GM12878 (cell line): ENCODE measurements around the gene TRPV3. TPM values are rescaled to one million over a fixed set of nuclear protein-coding genes. Genes with fewer than 3 reads are reported as not detected.

Experiments
- ATAC-seq: fragments of 200-7000 bp; cut with Tn5 transposase; 3 replicates; pipeline ENCODE4 v1.9.1; 2020; ENCODE audit warnings: mild to moderate bottlenecking, moderate library complexity
- BruUV-seq: library from RNA; stranded (reverse); fragments of 400-500 nt; replicated peaks from 2 replicates; lab custom pipeline; 2021; lab: Mats Ljungman, UMichigan
- CTCF ChIA-PET: fragments of 300-600 bp; sonication (Branson Sonifier 250); formaldehyde crosslinking; extraction: SDS; loops from one replicate; lab custom pipeline; 2021; ENCODE audit warnings: inconsistent platforms; lab: Yijun Ruan, JAX
- POLR2A ChIA-PET: fragments of 350-600 bp; formaldehyde crosslinking; extraction: SDS; loops from one replicate; lab custom pipeline; 2021; ENCODE audit warnings: inconsistent platforms; lab: Charles Lee
- RAD21 ChIA-PET: fragments of 300-600 bp; sonication (Branson Sonifier 250); formaldehyde crosslinking; loops from one replicate; lab custom pipeline; 2023; ENCODE audit warnings: antibody characterized with exemption; ENCODE audit not compliant: unreplicated experiment; lab: Charles Lee
- SMC1A ChIA-PET: fragments of 300-600 bp; sonication (Branson Sonifier 250); formaldehyde crosslinking; loops from one replicate; lab custom pipeline; 2023; ENCODE audit not compliant: unreplicated experiment, uncharacterized antibody; lab: Charles Lee
- DNase-seq: peaks from one replicate; pipeline ENCODE4 v3.0.0-alpha.2; 2011; ENCODE audit warnings: low read depth, low spot score
- FAIRE-seq: peaks from 3 replicates; lab custom pipeline; 2011; peaks lifted over from hg19 to GRCh38; lab: Jason Lieb, UNC
- H2AFZ ChIP-seq: 2 replicates; pipeline ENCODE4 v1.6.0; 2011; ENCODE audit warnings: low read depth, low read length, control low read depth; ENCODE audit not compliant: control insufficient read depth
- H3K27ac ChIP-seq: 2 replicates; pipeline ENCODE4 v1.5.1; 2011; ENCODE audit warnings: control low read depth; ENCODE audit not compliant: control insufficient read depth, insufficient read depth
- H3K27me3 ChIP-seq, 2 experiments: replicated peaks in 1 of 2; 2 replicates each; pipeline versions ENCODE4 v1.6.0 to v1.6.1; 2011; ENCODE audit warnings: low read length in 1 of 2; ENCODE audit not compliant: control insufficient read depth in 2 of 2, insufficient read depth in 2 of 2
- H3K36me3 ChIP-seq, 2 experiments: 2 replicates each; pipeline ENCODE4 v1.5.1; 2011; ENCODE audit warnings: low read length in 1 of 2; ENCODE audit not compliant: control insufficient read depth in 2 of 2, insufficient read depth in 2 of 2
- H3K4me1 ChIP-seq: 2 replicates; pipeline ENCODE4 v1.6.1; 2011; ENCODE audit warnings: mild to moderate bottlenecking, low read length, moderate library complexity, mixed read lengths; ENCODE audit not compliant: control insufficient read depth, insufficient read depth
- H3K4me2 ChIP-seq: 2 replicates; pipeline ENCODE4 v1.6.0; 2011; ENCODE audit warnings: control low read depth; ENCODE audit not compliant: control insufficient read depth, insufficient read depth
- H3K4me3 ChIP-seq: fragments of 200-600 bp; sonication (generic); 2 replicates; pipeline ENCODE4 v1.5.1; 2016
- H3K79me2 ChIP-seq: 2 replicates; pipeline ENCODE4 v1.6.0; 2011; ENCODE audit warnings: low read length; ENCODE audit not compliant: control insufficient read depth, insufficient read depth
- H3K9ac ChIP-seq: 2 replicates; pipeline ENCODE4 v1.8.0; 2011; ENCODE audit warnings: low read length, control low read depth, mixed read lengths; ENCODE audit not compliant: control insufficient read depth, insufficient read depth
- H3K9me3 ChIP-seq: replicated peaks from 3 replicates; pipeline ENCODE4 v1.5.1; 2011; ENCODE audit warnings: mild to moderate bottlenecking, low read length; ENCODE audit not compliant: control insufficient read depth, insufficient read depth
- H4K20me1 ChIP-seq: 2 replicates; pipeline ENCODE4 v1.6.0; 2011; ENCODE audit not compliant: control insufficient read depth, insufficient read depth
- BMI1 ChIP-seq: fragments of 450-650 bp; IDR thresholded peaks from 2 replicates; pipeline ENCODE4 v1.6.1; 2016; ENCODE audit warnings: mild to moderate bottlenecking, moderate library complexity, borderline replicate concordance
- CUX1 ChIP-seq: IDR thresholded peaks from 2 replicates; pipeline ENCODE4 v1.6.1; 2012; ENCODE audit warnings: improper control_type of control experiment, low read depth, low read length; ENCODE audit not compliant: insufficient replicate concordance
- EP300 ChIP-seq, 2 experiments: fragments of 150-350 bp in 1 of 2; IDR thresholded peaks; 2 replicates each; pipeline ENCODE4 v1.6.1; 2011 to 2012; ENCODE audit warnings: low read depth in 2 of 2, low read length in 2 of 2, borderline replicate concordance in 1 of 2, improper control_type of control experiment in 1 of 2, inconsistent platforms in 1 of 2; ENCODE audit not compliant: control insufficient read depth in 1 of 2
- KDM1A ChIP-seq: fragments of 200-600 bp; sonication (generic); IDR thresholded peaks from 2 replicates; pipeline ENCODE4 v1.6.1; 2016; ENCODE audit warnings: borderline replicate concordance
- KLF5 ChIP-seq: fragments of 450-650 bp; IDR thresholded peaks from 2 replicates; pipeline ENCODE4 v1.6.1; 2014; ENCODE audit warnings: mild to moderate bottlenecking; ENCODE audit not compliant: partially characterized antibody
- NKRF ChIP-seq: fragments of 450-650 bp; conservative IDR thresholded peaks from 2 replicates; pipeline ENCODE4 v1.6.1; 2017; ENCODE audit warnings: mild to moderate bottlenecking, moderate library complexity
- SPI1 ChIP-seq: IDR thresholded peaks from 2 replicates; pipeline ENCODE4 v1.6.1; 2011; ENCODE audit warnings: low read depth, mild to moderate bottlenecking, low read length, moderate library complexity, borderline replicate concordance; ENCODE audit not compliant: insufficient read depth
- STAT1 ChIP-seq: fragments of 450-650 bp; conservative IDR thresholded peaks from 2 replicates; pipeline ENCODE4 v1.6.1; 2014; ENCODE audit warnings: antibody characterized with exemption, mild to moderate bottlenecking
- YY1 ChIP-seq: IDR thresholded peaks from 2 replicates; pipeline ENCODE4 v1.6.1; 2011; ENCODE audit warnings: low read depth, mild to moderate bottlenecking, low read length
- ZBTB11 ChIP-seq: fragments of 450-650 bp; formaldehyde crosslinking; IDR thresholded peaks from 2 replicates; pipeline ENCODE4 v1.5.0; 2022; ENCODE audit warnings: mild to moderate bottlenecking, missing genetic modification characterization
- WGBS: methylation state at CpG from one replicate; pipeline ENCODE4 v1.1.6; 2016; ENCODE audit warnings: low lambda C conversion rate; ENCODE audit not compliant: insufficient replicate concordance, insufficient coverage; ENCODE audit errors: missing lambda C conversion rate; 5-methylcytosine and 5-hydroxymethylcytosine counted together
- in situ Hi-C: fragments of 300-500 bp; cut with MboI; formaldehyde crosslinking; loops from 9 replicates; pipeline ENCODE4 v1.14.3; 2018; ENCODE audit warnings: mixed read lengths
- intact Hi-C: fragments of 100-400 bp; cut with micrococcal nuclease; formaldehyde crosslinking; loops from one replicate; pipeline ENCODE4 v1.14.2; 2022; ENCODE audit not compliant: unreplicated experiment
- polyA plus RNA-seq, 11 experiments: library from polyadenylated mRNA; depleted of rRNA in 4 of 11; unstranded in 6 of 11; stranded (reverse) in 5 of 11; fragments of >200 nt; fragmentation: Nextera tagmentation in 4 of 11; fragmentation: Illumina TruSeq in 1 of 11; extraction: Ambion mirVana in 4 of 11; extraction: Trizol in 1 of 11; gene quantifications; 1 replicate in 1 of 11; 2 replicates in 10 of 11; pipeline versions ENCODE4 v1.2.1 to v1.2.3, GENCODE V29; 2011 to 2016; ENCODE audit warnings: inconsistent platforms in 2 of 11, missing spikeins in 2 of 11, low read depth in 1 of 11
- total RNA-seq, 4 experiments: library from RNA; depleted of rRNA in 3 of 4; stranded (reverse); fragments of >200 nt in 3 of 4; fragmentation: Illumina TruSeq in 1 of 4; extraction: Trizol in 1 of 4; gene quantifications; 2 replicates each; pipeline versions ENCODE4 v1.2.1 to v1.2.3, GENCODE V29; 2013 to 2021

TRPV3 gene
- total and polyA plus RNA-seq, 10 of the 15 experiments (the other 5 are each of a cell fraction or from before 2014, with no cell fraction given), result 0.52 to 12.0 (median 2.7) TPM

GRCh38 chr17:3547628-3548027, 10.0 kb downstream of the TRPV3 start (continued):
- TF ChIP-seq NKRF, result no peak
- TF ChIP-seq ZBTB11, result no peak
- no peak for TF ChIP-seq SPI1

- in situ Hi-C loops (no loop called here), intact Hi-C loops (no loop called here)
- Histone ChIP-seq H3K4me1 (no peaks in the 10 kb centered on the region), H3K9ac (no peak overlapping the region), H3K9me3 (no peaks in the 10 kb centered on the region), H3K36me3 (peaks cover 0 to 6% of the 10 kb centered on the region in 2 experiments; a peak in 2 of 4 replicates), H3K4me2 (no peak overlapping the region), H2AFZ (no peak overlapping the region), H3K27ac (no peak overlapping the region), H3K79me2 (no peaks in the 10 kb centered on the region), H4K20me1 (no peaks in the 10 kb centered on the region), H3K27me3 (no peaks in the 10 kb centered on the region), H3K4me3 (no peak overlapping the region)
- ATAC-seq (no peak), DNase-seq (no peak), FAIRE-seq (no peak)
- no TSS peak for BruUV-seq
- POLR2A ChIA-PET, result no interaction called here
- RAD21 ChIA-PET, result no interaction called here
- WGBS, result 98% methylated on average over 8 of the region's 8 CpGs
- CTCF ChIA-PET, result interaction anchor here (1.3 kb wide), 1 partner anchor 10 kb away, joined by 4 read pairs; no protein-coding TSS in a partner anchor
- SMC1A ChIA-PET, result no interaction called here
- no peak for TF ChIP-seq CUX1
- no peak for TF ChIP-seq KDM1A
- no peak for TF ChIP-seq EP300 (IDR thresholded peaks at IDR 0.05; ENCODE audit: borderline replicate concordance in 1 of 2, control insufficient read depth in 1 of 2, low read depth in 2 of 2, low read length in 2 of 2)
- TF ChIP-seq BMI1, result no peak
- no peak for TF ChIP-seq KLF5
- no peak for TF ChIP-seq YY1
- TF ChIP-seq STAT1, result no peak
Observed at GRCh38 chr17:3546997-3547396, 10.6 kb downstream of the TRPV3 start.
